Breast epithelium (tissue), 3 donors: ENCODE data around the gene OR9Q2.

Experiments used
- POLR2A ChIP-seq: fragments of 450-650 bp; IDR thresholded peaks from one replicate; pipeline ENCODE4 v1.6.1; 2016; ENCODE audit warnings: antibody characterized with exemption, mild to moderate bottlenecking, moderate library complexity
- TF ChIP-seq, protein P1 (sequence below), 3 donors: fragments of 450-650 bp; IDR thresholded peaks; one replicate each; pipeline ENCODE4 v1.5.1; 2016 to 2017; ENCODE audit warnings: antibody characterized with exemption in 3 of 3, mild to moderate bottlenecking in 3 of 3, moderate library complexity in 3 of 3

DNA sequence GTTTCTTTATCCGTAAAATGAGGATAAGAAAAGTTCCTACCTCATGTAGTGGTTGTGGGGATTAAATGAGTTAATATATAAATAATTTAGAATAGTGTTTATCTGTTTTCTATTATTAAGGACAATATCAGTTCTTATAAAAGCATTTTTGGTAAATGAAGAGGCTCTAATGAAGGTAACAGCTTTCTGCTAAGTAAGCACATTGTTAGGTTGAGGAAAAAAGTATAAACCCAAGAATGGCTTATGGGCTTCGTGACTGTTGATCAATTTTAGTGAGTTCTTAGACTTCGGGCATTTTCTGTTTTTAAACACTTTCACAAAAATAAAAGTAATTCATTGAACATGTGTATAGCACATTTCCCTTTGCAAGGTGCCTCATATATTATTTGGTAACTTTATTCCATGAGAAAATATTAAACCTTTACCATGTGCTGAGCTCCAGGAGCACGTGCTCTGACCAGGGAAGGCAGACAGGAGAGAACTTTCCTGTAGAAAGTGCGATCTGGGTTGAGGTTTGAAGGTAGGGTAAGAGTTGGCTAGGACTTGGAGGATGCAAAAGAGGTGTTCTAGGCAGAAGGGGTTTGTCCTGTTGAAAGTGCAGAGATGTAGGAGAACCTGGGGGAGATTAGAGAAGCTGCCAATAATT, 11.3 kb upstream of the OR9Q2 start:
- TF ChIP-seq, protein P1, sequence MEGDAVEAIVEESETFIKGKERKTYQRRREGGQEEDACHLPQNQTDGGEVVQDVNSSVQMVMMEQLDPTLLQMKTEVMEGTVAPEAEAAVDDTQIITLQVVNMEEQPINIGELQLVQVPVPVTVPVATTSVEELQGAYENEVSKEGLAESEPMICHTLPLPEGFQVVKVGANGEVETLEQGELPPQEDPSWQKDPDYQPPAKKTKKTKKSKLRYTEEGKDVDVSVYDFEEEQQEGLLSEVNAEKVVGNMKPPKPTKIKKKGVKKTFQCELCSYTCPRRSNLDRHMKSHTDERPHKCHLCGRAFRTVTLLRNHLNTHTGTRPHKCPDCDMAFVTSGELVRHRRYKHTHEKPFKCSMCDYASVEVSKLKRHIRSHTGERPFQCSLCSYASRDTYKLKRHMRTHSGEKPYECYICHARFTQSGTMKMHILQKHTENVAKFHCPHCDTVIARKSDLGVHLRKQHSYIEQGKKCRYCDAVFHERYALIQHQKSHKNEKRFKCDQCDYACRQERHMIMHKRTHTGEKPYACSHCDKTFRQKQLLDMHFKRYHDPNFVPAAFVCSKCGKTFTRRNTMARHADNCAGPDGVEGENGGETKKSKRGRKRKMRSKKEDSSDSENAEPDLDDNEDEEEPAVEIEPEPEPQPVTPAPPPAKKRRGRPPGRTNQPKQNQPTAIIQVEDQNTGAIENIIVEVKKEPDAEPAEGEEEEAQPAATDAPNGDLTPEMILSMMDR (IDR thresholded peaks at IDR 0.05), result no peak
- no peak for TF ChIP-seq POLR2A
